ENCODE data around the gene FOXO6.
A peak's percentile ranks its signal among the peaks of the same experiment; 100 is the strongest.

FOXO6 gene
- 0 to 0.07 (median 0) reads per million in 18 experiments for total RNA-seq

- peak; percentile 97 for DNase-seq
These were observed at the start of gene FOXO6 for GRCh38 chr1:41360786-41361494. Gene FOXO6 (plus strand): TSS chr1:41361434.

DNA sequence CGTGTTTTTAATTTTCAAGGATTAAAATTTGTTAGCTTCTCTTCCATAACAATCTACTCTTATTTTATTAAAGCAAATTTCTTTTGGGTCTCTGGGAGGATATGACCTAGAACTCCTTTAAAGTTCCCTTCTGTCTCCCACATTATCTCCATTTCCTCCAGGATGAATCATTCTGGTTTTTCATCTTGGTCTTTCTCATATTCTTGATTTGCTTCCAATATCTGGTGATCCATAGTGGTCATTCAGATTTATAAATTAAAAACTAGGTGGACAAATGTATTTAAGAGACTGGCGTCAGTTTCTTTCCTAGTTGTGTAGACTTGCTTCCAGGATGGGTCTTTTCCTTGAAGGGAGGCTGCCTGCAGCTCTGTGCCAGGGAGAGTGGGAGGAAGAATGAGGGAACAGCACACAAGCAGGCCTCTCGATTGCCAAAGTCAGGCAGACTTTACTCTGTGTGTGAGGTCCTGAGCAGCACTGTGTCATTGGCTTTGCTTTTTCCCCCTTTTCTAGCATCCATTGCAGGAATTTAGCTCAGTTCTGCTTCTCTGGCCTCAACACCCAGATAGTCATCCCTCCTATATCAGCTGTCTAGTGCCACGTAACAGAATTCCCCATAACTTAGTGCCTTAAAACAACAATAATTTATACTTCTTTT lies 48.1 kb upstream of the FOXO6 start:
- DNase-seq = no peak

GRCh38 chr1:41313661-41314131 lies 47.5 kb upstream of the FOXO6 start:
- DNase-seq = peak; percentile 17 to 37

GRCh38 chr1:41314376-41315145 lies 46.7 kb upstream of the FOXO6 start:
- DNase-seq = no peak

DNA sequence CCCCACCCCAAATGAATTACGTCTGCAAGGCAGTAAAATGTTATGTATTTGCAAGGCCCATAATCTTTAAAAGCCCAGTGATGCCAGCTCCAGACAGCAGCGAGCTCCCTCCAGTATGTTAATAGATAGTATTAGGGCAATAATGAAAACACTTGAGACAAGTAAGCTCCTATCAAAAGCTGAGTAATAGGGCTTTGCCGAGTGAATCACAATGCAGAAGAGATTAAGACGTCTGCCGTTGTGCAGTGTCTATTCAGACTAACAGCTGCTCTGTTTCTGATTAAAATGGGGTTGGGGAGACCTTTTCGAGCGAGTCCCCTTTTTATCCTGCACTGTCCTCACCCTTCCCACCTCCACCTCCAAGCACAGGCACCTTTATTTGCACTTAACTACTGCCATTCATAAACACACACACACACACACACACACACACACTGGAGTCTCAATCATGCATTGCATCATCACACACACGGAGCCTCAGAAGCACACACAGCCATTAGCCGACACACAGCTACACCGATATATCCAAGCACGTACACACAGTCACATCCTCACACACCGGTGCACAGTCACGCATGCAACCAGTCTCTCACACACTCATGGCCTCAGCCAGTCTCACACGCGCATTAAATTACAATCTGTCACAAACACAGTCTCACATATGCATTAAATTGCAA lies 46.0 kb upstream of the FOXO6 start:
- DNase-seq = no peak

DNA sequence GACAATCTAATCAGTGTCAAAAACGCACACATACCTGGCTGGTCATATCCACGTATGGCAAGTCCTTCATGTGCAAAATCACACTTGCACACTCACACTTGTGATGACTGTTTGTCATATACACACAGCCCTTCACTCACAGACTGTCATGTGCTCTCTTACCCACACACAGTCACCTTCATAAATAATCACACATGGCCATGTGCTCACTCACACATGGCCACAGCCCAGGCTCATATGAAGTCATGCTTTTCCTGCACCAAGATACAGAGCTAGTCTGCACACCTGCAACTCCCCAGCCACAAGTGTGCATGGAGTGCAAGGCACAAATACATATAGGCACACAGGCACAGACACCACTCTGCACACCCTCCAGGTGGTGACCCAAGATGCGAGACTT lies 45.4 kb upstream of the FOXO6 start:
- no peak for DNase-seq

DNA sequence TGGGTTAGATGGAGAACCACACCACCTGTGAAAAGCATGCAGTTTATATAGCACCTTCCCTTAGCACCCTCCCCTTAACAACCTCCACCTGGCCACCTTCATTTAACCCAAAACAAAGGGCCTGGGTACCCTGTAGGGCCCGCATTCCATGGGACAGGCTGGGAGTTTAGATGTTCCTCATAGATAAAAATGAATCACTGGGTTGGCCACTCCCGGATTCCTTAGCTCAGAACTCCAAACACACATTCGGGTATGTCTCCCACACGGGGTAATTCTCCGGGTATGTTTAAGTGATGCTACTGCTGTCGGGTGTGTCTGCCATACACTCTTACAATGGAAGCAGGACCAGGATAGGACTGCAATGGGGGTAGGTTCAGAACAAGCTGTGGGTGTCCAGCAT lies 43.9 kb upstream of the FOXO6 start:
- DNase-seq = no peak

GRCh38 chr1:41318135-41318534 lies 43.1 kb upstream of the FOXO6 start:
- DNase-seq = no peak

DNA sequence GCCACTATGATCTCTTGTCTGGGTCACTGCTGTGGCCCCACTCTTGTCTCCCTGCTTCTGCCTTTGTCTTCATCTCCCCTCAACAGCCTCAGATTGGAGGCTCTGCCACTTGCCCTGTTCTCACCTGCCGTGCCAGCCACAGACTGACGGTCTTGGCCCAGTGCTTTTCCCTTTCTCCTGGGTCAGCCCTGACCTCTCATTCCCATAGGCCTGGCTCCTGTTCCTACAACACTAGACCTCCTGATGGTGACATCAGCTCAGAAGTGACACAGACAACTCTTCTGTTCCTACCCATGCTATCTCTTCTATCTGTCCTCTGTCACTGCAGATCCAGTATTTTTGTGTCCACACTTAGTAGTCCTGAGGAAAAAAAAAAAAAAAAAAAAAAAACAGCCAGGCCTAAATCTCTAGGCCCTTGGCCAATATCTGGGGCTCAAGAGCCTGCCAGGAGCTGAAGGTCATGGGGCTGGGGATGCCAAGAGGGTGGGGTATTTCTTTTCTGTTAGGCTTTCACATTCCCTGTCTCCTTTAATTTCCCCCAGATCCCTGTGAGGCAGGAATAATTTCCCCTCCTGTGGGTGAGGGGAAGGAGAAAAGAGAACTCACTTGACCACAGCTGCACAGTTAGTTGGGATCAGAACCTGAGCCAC lies 42.0 kb upstream of the FOXO6 start:
- no peak for DNase-seq

DNA sequence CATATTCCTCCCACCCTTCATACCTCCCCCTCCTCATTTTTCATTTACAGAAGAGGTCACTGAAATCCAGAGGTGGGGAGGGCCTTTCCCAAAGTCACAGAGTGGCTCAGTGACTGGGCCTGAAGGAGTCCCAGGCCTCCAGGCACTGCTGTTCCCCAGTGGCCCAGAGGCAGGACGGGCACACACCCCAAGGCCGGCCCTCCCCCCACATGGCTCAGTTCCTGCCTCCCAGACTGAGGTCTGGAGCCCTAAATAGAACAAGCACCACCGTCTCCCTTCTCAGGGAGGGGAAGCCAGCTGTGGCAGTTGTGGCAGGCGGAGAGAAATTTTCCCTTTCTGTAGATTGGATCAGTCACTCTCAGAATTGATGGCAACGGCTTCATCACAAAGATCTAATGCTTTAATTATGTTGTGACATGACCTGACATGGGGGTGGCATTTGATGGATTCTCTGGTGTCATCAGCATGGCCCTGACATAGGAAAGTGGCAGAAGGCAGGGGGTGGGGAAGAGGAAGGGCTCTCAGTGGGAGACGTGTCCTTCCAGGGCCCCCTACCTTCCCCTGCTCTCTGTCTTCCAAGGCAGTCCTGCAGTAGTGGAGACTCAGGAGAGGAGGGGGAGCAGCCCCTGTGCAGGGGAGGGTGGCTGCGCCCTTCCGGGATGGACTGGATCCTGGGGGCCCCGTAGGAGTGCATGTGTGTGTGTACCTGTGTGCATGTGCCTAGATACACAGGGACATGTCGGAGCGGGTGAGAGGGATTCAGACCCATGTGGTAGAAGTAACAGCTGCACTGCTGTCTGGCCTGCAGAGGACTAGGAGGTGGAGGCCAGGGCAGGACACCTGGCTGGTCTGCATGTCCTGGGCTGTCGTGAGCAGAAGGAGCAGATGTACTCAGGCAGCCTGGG lies 41.2 kb upstream of the FOXO6 start:
- DNase-seq = peak in 1 of 2 donors; percentile 3

DNA sequence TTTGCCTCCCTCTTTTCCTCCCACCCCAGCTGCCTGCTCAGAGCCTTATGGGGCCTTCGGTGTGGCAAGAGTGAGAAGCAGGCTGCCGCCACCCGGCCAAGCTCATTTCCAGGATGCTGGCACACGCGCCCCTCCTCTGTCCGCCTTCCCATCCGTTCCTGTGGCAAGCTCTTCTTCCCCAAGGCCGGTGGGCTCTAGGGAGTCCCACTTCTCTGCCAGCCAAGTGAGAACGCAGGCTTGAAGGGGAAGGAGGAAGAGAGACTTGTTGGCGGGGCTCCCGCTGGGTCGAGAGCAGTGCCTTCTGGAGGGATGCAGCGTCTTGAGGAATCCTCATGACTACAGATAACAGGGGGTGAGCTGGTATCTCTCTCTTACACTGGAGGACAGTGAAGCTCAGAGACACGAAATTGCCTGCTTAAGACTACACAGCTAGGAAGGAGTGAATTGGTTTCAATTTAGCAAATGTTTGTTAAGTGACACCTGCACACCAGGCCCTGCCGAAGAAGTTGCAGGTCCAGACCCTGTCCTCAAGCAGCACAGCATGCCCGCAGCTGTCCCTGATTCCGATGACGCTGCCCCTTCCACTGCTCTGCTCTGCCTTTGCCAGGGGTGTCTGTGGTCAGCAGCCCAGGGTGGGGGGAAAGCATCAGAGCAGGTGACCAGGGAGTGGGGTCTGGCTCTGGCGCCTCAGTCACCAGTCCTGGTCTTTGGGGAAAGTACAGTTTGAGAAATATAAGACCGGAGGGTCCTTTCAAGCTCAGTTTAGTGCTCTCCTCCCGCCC lies 40.1 kb upstream of the FOXO6 start:
- no peak for DNase-seq

- no peak for DNase-seq
These were observed 39.1 kb upstream of the FOXO6 start for GRCh38 chr1:41322101-41322661.

GRCh38 chr1:41322835-41323234 lies 38.4 kb upstream of the FOXO6 start:
- peak in 1 of 2 donors; percentile 19 for DNase-seq

GRCh38 chr1:41323243-41323642 lies 38.0 kb upstream of the FOXO6 start:
- no peak for DNase-seq

GRCh38 chr1:41325801-41326200 lies 35.4 kb upstream of the FOXO6 start:
- DNase-seq = no peak

GRCh38 chr1:41327383-41327999 lies 33.7 kb upstream of the FOXO6 start:
- DNase-seq = no peak

DNA sequence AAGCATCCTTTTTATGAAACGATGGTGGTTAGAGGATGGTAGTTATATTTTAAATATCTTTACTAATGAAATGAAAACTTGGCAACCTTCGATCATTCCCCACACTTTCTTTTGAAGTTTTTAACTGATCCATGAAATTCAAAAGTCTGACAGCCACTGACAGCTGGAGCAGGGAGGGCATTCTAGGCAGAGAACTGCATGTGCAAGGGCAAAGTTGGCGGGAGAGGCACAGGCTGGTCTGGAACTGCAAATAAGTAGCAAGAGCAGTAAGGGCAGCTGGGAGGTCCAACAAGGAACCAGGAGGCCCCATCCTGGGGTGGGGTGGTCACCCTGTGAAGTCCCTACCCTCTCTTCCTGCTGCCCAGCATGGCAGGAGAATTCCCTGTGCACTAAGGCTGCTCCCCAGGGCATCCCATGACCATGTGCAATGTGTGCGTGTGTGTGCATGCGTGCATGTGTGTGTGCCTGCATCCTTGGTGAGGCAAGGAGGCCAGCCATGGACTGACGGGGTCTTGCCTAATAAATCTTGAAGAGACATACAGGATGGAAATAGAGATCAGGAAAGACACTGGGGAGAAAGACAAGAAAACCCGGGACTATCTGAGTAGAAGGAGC lies 33.1 kb upstream of the FOXO6 start:
- no peak for DNase-seq

GRCh38 chr1:41328780-41329640 lies 32.2 kb upstream of the FOXO6 start:
- DNase-seq = no peak
